MM.1S (cell line): ENCODE results near the gene TMEM114.
A peak's percentile ranks its signal among the peaks of the same experiment; 100 is the strongest.

Experiments used
- DNase-seq: peaks from one replicate; pipeline ENCODE4 v3.0.0-alpha.2; 2015
- H2AFZ ChIP-seq: fragments of 300-600 bp; sonication (generic); 2 replicates; pipeline ENCODE4 v1.6.0; 2016; ENCODE audit warnings: antibody characterized with exemption, low read length
- H3F3A ChIP-seq: fragments of 300-600 bp; sonication (generic); 2 replicates; pipeline ENCODE4 v1.6.1; 2016; ENCODE audit warnings: mild to moderate bottlenecking, antibody characterized with exemption, low read length, moderate library complexity, mixed read lengths; ENCODE audit not compliant: insufficient read depth
- H3K27ac ChIP-seq: fragments of 300-600 bp; sonication (generic); 2 replicates; pipeline ENCODE4 v1.5.1; 2016; ENCODE audit warnings: mild to moderate bottlenecking, low read length
- H3K27me3 ChIP-seq: fragments of 300-600 bp; sonication (generic); replicated peaks from 2 replicates; pipeline ENCODE4 v1.6.0; 2016; ENCODE audit warnings: low read length; ENCODE audit not compliant: insufficient read depth
- H3K36me3 ChIP-seq: fragments of 300-600 bp; sonication (generic); replicated peaks from 2 replicates; pipeline ENCODE4 v1.6.1; 2016; ENCODE audit warnings: mild to moderate bottlenecking, low read length, mixed read lengths; ENCODE audit not compliant: insufficient read depth
- H3K4me1 ChIP-seq: fragments of 300-600 bp; sonication (generic); 2 replicates; pipeline ENCODE4 v1.6.1; 2016; ENCODE audit warnings: low read length, mixed read lengths
- H3K4me2 ChIP-seq: fragments of 300-600 bp; sonication (generic); 2 replicates; pipeline ENCODE4 v1.6.0; 2016; ENCODE audit warnings: low read depth, low read length
- H3K4me3 ChIP-seq: fragments of 300-600 bp; sonication (generic); 2 replicates; pipeline ENCODE4 v1.5.1; 2016; ENCODE audit warnings: low read length, mixed read lengths
- H3K79me2 ChIP-seq: fragments of 300-600 bp; sonication (generic); 2 replicates; pipeline ENCODE4 v1.6.1; 2016; ENCODE audit warnings: mixed run types, low read length, mixed read lengths
- H3K9ac ChIP-seq: fragments of 300-600 bp; sonication (generic); 2 replicates; pipeline ENCODE4 v1.6.1; 2016; ENCODE audit warnings: low read length, mixed read lengths
- H3K9me2 ChIP-seq: fragments of 300-600 bp; sonication (generic); replicated peaks from 2 replicates; pipeline ENCODE4 v1.6.1; 2016; ENCODE audit warnings: mild to moderate bottlenecking, low read length, mixed read lengths; ENCODE audit not compliant: insufficient read depth
- H3K9me3 ChIP-seq: fragments of 300-600 bp; sonication (generic); replicated peaks from 2 replicates; pipeline ENCODE4 v1.6.1; 2016; ENCODE audit warnings: mild to moderate bottlenecking, low read length, mixed read lengths; ENCODE audit not compliant: insufficient read depth
- H4K20me1 ChIP-seq: fragments of 300-600 bp; sonication (generic); 2 replicates; pipeline ENCODE4 v1.6.1; 2016; ENCODE audit warnings: mild to moderate bottlenecking, low read length, moderate library complexity, mixed read lengths; ENCODE audit not compliant: insufficient read depth
- CTCF ChIP-seq: fragments of 300-600 bp; sonication (generic); IDR thresholded peaks from 2 replicates; pipeline ENCODE4 v1.5.1; 2016; ENCODE audit warnings: antibody characterized with exemption, low read length, mixed read lengths
- EZH2 ChIP-seq: fragments of 300-600 bp; sonication (generic); optimal IDR thresholded peaks from 2 replicates; pipeline ENCODE3; 2017; ENCODE audit warnings: low read depth, mild to moderate bottlenecking, antibody characterized with exemption, low read length, mixed read lengths
- EZH2phosphoT487 ChIP-seq: fragments of 300-600 bp; sonication (generic); IDR thresholded peaks from 2 replicates; pipeline ENCODE4 v1.6.1; 2018; ENCODE audit warnings: antibody characterized with exemption, low read length

Gene TMEM114

GRCh38 chr16:8569650-8570346 lies 20.5 kb downstream of the TMEM114 start:
- Histone ChIP-seq H2AFZ (no peak overlapping the region), H3K9ac (no peak overlapping the region), H3K4me3 (no peak overlapping the region)

GRCh38 chr16:8568231-8568617 lies 22.1 kb downstream of the TMEM114 start:
- Histone ChIP-seq H3K27me3 (no peaks in the 10 kb centered on the region), H3K4me1 (0 out of 2 replicates have a peak, but pooled peaks cover 3% of the 10 kb centered on the region), H4K20me1 (no peaks in the 10 kb centered on the region), H3F3A (0 out of 2 replicates have a peak, but pooled peaks cover under 1% of the 10 kb centered on the region), H3K4me2 (peak overlapping the region; percentile 38), H2AFZ (peak overlapping the region; percentile 53), H3K9me3 (no peaks in the 10 kb centered on the region), H3K4me3 (no peak overlapping the region), H3K9ac (no peak overlapping the region), H3K9me2 (no peaks in the 10 kb centered on the region), H3K36me3 (no peaks in the 10 kb centered on the region), H3K79me2 (no peaks in the 10 kb centered on the region), H3K27ac (no peak overlapping the region)
- DNase-seq = no peak
- TF ChIP-seq EZH2 (no peak), EZH2phosphoT487 (no peak), CTCF (no peak)

More at GRCh38 chr16:8569650-8570346, 20.5 kb downstream of the TMEM114 start:
- Histone ChIP-seq H4K20me1 (no peaks in the 10 kb centered on the region), H3K79me2 (no peaks in the 10 kb centered on the region), H3K4me2 (no peak overlapping the region), H3K4me1 (0 out of 2 replicates have a peak, but pooled peaks cover 4% of the 10 kb centered on the region), H3K27ac (no peak overlapping the region), H3K27me3 (no peaks in the 10 kb centered on the region), H3K9me2 (no peaks in the 10 kb centered on the region), H3F3A (no peaks in the 10 kb centered on the region), H3K36me3 (no peaks in the 10 kb centered on the region), H3K9me3 (no peaks in the 10 kb centered on the region)
- DNase-seq = no peak
- no peak for TF ChIP-seq EZH2phosphoT487
- no peak for TF ChIP-seq EZH2
- TF ChIP-seq CTCF = no peak

GRCh38 chr16:8567355-8568230 lies 22.7 kb downstream of the TMEM114 start:
- H3K27me3 ChIP-seq = no peaks in the 10 kb centered on the region
- TF ChIP-seq EZH2phosphoT487 (no peak), CTCF (peak; percentile 99)
- no peak overlapping the region for H3K4me3 ChIP-seq
- H3K4me1 ChIP-seq = no peaks in the 10 kb centered on the region
- H2AFZ ChIP-seq = peak overlapping the region; percentile 53
- no peaks in the 10 kb centered on the region for H4K20me1 ChIP-seq
- peak; percentile 94 for DNase-seq
- H3K79me2 ChIP-seq = no peaks in the 10 kb centered on the region
- H3F3A ChIP-seq = 0 out of 2 replicates have a peak, but pooled peaks cover 3% of the 10 kb centered on the region
- peak overlapping the region; percentile 38 for H3K4me2 ChIP-seq
- H3K36me3 ChIP-seq = no peaks in the 10 kb centered on the region
- no peak overlapping the region for H3K9ac ChIP-seq
- H3K9me2 ChIP-seq = no peaks in the 10 kb centered on the region
- H3K27ac ChIP-seq = no peak overlapping the region
- H3K9me3 ChIP-seq = no peaks in the 10 kb centered on the region
